OCI-M1 (cell line): ENCODE data around the gene VWA1.
"Not testable (repeated sequence)": the region's sequence is repeated elsewhere in the genome, so short reads cannot be mapped to it uniquely, and the experiment has no call there.

Source experiments
- DNase-seq: peaks from one replicate; lab custom pipeline; 2025; lab: John Stamatoyannopoulos, UW

Gene VWA1

GRCh38 chr1:1424707-1425106 lies 10.8 kb upstream of the VWA1 start:
- DNase-seq, result no peak

DNA sequence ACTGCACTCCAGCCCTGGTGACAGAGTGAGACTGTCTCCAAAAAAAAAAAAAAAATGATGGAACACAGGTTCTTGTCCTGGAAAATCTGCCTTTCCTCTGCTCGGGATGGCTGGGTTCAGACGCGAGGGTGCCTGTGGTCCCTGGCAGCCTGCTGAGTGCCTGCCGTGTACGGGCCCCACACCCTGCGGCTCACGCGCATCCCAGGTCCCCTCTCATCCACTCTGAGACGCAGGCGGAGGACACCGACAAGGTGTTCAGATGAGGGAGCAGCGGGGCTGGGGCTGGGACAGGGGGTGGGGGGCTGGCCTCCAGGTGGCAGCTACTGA lies 10.1 kb upstream of the VWA1 start:
- DNase-seq, result no peak

DNA sequence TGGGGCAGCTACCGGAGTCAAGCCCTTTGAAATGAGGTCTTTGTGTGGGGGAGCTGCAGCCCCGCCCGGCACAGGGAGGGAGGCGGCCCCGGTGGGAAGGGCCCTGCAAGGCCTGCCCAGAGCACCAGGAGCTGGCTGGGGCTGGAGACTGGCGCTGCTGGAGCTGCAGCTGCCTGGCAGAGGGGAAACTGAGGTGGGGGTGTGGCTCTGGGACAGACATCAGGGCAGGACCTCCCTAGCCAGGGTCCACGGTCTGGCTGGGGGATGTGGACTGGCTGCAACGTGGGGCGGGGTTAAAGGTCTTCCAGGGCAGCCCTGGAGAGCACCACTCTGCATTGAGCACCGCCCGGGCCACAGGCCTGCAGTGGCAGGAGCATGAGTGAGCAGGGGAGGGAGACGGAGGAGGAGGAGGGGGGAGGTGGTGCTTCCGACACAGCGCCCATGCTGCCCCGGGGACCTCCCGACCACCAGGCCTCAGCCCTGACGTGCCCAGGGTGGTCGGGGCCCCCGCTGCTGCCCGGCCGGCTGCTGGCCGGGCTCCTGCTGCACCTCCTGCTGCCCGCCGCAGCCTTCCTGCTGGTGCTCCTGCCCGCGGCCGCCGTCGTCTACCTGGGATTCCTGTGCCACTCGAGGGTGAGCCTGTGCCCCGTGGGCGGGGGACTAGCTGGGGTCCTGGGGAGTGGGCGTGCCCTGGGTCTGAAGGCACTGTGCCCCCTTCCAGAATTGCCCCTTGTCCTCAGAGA lies 9.6 kb upstream of the VWA1 start:
- no peak for DNase-seq

- DNase-seq, result no peak
Measured at GRCh38 chr1:1426496-1427105, 8.9 kb upstream of the VWA1 start.

- no peak for DNase-seq
Measured at GRCh38 chr1:1427106-1427819, 8.2 kb upstream of the VWA1 start.

- DNase-seq, result no peak
Measured at GRCh38 chr1:1427820-1428148, 7.7 kb upstream of the VWA1 start.

GRCh38 chr1:1428174-1428573 lies 7.3 kb upstream of the VWA1 start:
- no peak for DNase-seq

GRCh38 chr1:1428967-1429366 lies 6.5 kb upstream of the VWA1 start:
- not testable (repeated sequence) for DNase-seq

- DNase-seq, result no peak
Measured at GRCh38 chr1:1429671-1430073, 5.8 kb upstream of the VWA1 start.

GRCh38 chr1:1430114-1430982 lies 5.1 kb upstream of the VWA1 start:
- DNase-seq, result no peak

DNA sequence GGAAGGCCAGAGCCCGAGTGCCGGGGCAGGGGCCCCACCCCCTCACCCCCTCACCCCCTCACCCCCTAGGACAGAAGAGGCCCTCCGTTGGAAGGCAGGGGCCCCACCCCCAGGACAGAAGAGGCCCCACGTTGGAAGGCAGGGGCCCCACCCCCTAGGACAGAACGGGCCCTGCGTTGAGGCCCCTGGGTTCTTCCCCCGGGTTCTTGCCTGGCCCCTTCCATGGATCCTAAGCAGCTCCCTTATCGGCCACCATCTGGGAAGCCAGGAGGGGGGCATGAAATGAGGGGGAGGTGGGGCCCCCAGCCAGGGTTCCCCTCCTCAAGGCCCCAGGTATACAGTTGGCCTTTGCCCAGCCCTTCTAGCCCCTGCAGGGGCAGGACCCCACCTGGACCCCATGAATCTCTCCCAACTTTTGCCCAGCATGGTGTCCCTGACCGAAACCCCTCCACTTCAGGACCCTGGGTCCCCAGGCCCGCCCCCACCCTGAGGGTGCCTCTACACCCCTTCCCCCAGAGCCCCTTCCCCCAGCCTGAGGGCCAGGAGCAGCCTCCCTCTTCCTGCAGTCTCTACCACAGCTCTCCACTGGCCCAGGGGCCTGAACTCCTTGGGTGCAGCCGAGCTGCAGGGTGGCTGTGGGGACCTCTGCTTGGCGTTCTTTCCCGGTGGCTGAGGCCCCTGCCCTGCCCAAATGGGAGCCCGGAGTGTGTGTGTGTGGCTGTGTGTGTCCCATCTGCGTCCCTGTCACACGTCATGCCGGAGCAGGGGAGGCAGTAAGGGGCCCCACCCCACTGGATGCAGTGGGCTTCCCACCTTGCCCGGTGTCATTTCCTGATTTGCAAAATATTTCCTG lies 4.3 kb upstream of the VWA1 start:
- no peak for DNase-seq

GRCh38 chr1:1431845-1432273 lies 3.6 kb upstream of the VWA1 start:
- DNase-seq, result no peak

- DNase-seq, result no peak
Measured at GRCh38 chr1:1432274-1432950, 3.1 kb upstream of the VWA1 start.

GRCh38 chr1:1432951-1433803 lies 2.3 kb upstream of the VWA1 start:
- DNase-seq, result peak; percentile 23

- no peak for DNase-seq
Measured at GRCh38 chr1:1433804-1434130, 1.7 kb upstream of the VWA1 start.

GRCh38 chr1:1434131-1434823 lies 1.2 kb upstream of the VWA1 start:
- no peak for DNase-seq

GRCh38 chr1:1434824-1435105 lies 725 bp upstream of the VWA1 start:
- no peak for DNase-seq

DNA sequence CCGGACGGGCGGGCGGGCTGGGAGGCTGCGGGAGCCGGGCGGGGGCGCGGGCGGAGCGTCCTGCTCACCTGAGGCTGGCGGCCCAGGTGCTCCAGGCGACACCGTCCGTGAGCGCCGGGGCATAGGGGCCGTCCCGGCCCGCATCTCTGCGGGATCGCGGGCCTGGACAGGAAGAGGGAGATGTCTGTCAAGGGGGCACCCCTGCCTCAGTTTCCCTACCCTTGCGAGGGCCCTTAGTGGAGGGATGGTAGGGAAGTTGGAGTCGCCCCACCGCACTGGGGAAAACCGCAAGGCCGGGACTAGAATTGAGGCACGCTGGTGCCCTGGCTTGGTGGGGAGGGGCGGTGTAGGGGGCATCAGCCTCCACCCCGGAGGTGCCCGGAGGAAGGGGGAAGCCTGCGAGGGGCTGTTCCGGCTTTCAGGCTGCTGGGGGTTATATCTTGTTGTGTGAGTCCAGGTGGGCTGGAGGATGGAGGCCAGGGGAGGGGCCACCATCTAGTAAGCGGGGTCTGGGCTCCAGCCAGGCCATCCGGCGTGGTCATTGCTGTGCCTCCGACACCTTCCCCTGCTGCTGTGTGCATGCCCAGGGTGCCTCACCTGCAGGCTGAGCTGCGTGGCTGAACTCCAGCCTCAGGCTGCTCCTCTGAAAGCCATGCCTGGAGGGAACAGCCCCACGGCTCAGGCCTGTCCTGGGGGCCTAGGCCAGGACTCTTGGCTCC lies 580 bp downstream of the VWA1 start:
- no peak for DNase-seq

GRCh38 chr1:1436630-1437032 lies 1.1 kb downstream of the VWA1 start:
- no peak for DNase-seq
